ENCODE results near the gene TEX44.

DNA sequence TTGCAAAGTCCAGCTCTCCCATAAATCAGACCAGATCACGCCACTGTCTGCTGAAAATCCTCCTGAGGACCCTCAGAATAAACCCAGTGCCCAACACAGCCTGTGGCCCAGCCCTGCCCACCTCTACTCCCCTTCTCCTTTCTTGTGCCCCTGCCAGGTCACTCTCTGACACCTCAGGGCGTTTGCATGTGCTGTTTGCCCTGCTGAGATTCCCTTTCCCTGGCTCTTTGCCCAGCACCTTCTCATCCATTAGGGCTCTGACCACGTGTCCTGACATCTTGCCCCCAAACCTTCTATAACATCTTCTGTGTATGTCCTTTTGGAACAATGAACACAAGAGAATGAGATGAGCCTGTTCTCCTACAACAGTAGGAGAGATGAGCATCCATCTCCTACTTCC, 43.9 kb upstream of the TEX44 start:
- TF ChIP-seq, protein P1, sequence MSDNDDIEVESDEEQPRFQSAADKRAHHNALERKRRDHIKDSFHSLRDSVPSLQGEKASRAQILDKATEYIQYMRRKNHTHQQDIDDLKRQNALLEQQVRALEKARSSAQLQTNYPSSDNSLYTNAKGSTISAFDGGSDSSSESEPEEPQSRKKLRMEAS (IDR thresholded peaks at IDR 0.05): no peak
- no peak for TF ChIP-seq RAD21 (IDR thresholded peaks at IDR 0.05; ENCODE audit: low read depth)
